IMR-90 (cell line): ENCODE data around the gene CTF1. TPM values are rescaled to one million over a fixed set of nuclear protein-coding genes. Genes with fewer than 3 reads are reported as not detected.

Source experiments
- BHLHE40 ChIP-seq: fragments of 150-350 bp; IDR thresholded peaks from 2 replicates; pipeline ENCODE4 v1.6.1; 2016; ENCODE audit warnings: mild to moderate bottlenecking, low read depth, low read length
- CHD1 ChIP-seq: IDR thresholded peaks from 2 replicates; pipeline ENCODE4 v1.6.1; 2012; ENCODE audit warnings: low read depth, low read length, improper control_type of control experiment
- MAFK ChIP-seq: IDR thresholded peaks from 2 replicates; pipeline ENCODE4 v1.6.1; 2012; ENCODE audit warnings: low read depth, low read length, improper control_type of control experiment
- polyA plus RNA-seq, 3 experiments: library from polyadenylated mRNA; depleted of rRNA; stranded (reverse); fragments of >200 nt; gene quantifications; 2 replicates each; pipeline ENCODE4 v1.2.3, GENCODE V29; 2012; ENCODE audit warnings: low replicate concordance in 1 of 3
- total RNA-seq: library from RNA; depleted of rRNA; stranded (reverse); fragments of >200 nt; gene quantifications from 2 replicates; pipeline ENCODE4 v1.2.3, GENCODE V29; 2012

The CTF1 gene
- total and polyA plus RNA-seq, 2 of the 4 experiments (the other 2 are of a cell fraction): 0.18 to 12.9 TPM

GRCh38 chr16:30893744-30894539 lies 2.5 kb upstream of the CTF1 start, which contains the start of gene BCL7C (continued):
- TF ChIP-seq MAFK: no peak
- no peak for TF ChIP-seq BHLHE40
- TF ChIP-seq CHD1: no peak
